ENCODE results near the gene VSTM1.
"Not testable (repeated sequence)": the region's sequence is repeated elsewhere in the genome, so short reads cannot be mapped to it uniquely, and the experiment has no call there.

Gene VSTM1, protein sequence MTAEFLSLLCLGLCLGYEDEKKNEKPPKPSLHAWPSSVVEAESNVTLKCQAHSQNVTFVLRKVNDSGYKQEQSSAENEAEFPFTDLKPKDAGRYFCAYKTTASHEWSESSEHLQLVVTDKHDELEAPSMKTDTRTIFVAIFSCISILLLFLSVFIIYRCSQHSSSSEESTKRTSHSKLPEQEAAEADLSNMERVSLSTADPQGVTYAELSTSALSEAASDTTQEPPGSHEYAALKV

DNA sequence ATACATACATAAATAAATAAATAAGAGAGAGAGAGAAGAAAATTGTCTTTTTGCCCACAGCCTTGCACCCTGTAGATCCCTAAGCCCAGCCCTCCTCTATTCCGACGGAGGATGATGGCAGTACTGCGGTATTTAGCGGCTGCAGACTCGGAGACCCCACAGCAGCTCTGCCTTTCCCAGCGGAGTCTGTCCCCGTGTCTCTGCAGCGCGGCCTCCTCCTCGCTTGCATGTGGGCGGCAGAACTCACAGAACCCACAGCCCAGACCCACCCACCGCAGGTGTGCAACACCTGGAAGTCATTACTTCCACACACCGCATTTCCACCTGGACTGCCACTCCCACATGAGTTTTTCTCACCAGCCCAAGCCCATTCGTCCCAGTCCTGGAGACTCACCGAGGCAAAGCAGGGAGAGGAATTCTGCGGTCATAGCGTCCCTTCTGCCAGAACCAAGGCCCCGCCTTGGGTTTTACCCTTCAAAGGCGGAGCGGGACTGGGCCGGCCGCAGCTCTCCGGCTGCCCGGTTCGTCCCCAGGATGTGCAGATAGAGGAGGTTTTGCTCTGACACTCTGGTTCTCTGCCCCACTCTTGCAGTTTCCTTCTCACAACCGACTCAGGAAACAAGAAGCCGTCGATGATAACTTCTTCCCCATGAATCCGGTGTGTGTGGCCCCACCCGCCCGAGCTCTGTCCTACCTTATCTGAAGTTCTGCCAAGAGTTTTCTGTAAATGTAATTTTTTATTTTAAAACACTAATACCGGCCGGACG lies at the start of gene VSTM1:
TSS of gene VSTM1 (minus strand) at position 548 of the 767 bp plus-strand sequence. CDS start at position 428, 120 bp downstream.
- no peak for DNase-seq

DNA sequence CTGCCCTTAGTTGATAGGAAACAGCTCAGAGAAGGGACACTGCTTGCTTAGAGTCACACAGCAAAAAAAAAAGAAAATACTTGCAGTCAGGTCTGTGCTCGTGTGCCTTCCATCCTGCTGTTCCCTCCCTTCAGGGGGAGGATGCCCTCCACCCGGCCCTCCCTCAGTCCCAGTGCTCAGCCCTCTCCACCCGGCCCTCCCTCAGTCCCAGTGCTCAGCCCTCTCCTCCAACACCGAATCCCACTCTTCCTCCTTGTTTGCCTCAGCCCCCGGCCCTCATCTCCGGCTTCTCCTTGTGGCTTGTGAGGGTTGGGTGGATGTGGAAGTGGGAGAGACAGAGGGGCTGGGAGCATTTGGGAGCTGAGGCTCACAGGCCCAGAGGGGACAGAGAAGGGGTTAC lies 46.0 kb upstream of the VSTM1 start:
- DNase-seq: no peak

DNA sequence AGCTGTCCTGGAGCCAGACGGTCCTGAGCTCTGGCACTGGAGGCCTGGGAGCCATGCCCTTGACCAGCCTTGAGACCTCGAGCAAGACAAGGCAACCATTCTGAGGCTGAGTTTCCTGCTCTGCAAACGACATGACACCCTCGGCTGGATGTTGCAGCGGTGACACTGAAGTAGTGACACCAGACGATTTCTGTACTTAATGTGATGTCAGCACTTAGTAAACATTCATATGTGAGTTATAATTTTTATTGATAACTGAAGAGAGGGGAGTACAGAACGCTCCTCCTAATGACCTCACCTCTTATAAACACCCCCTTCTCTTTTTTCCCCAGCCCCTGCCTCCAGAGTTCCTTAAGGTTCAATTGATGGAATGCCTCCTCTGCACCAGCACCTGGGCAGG lies 44.8 kb upstream of the VSTM1 start:
- DNase-seq: no peak

DNA sequence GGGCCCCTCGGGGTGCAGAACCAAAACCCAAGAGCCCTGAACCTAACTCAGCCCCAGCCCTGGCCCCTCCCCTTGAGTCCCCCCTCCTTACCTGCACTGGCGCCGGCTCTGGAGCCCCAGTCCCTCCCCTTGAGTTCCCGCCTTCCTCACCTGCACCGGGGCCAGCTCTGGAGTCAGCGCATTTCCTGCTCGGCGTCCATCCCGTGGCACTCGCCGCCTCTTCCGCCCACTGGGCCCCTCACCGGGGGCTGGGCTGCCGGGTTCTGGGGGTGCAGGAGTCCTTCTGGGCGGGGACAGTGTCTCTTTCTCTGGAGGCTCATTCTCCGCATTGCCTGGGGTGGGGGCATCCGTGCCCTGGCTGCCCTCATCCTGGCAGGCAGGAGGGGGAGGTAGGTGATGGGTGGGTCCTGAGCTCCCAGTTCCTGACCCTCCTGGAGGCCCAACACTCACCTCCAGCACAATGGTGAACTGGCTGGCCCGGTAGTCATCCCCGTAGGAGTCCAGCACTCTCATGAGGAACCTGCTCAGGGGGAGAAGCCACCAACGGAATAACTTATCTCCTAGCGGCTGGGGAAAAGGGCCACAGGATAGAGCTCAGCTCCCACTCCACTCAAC lies 44.3 kb upstream of the VSTM1 start:
- DNase-seq: no peak

DNA sequence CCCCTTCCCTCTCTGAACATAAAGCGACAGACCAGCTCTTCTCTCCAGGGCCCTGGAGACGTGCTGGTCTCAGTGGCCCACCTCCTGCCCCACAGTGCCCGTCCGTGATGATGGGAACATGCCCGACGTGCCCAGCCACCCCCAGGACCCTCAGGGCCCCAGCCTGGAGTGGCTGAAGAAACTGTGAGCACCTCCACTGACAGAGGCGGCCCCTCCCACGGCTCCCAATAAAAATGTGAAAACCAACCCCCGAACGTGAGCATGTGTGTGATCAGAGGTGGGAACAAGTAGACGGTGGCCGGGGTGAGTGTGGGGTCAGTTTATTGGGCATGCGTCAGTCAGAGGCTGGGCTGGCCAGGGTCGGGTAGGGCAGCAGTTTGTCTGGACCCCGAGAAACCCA lies 43.0 kb upstream of the VSTM1 start:
- no peak for DNase-seq

DNA sequence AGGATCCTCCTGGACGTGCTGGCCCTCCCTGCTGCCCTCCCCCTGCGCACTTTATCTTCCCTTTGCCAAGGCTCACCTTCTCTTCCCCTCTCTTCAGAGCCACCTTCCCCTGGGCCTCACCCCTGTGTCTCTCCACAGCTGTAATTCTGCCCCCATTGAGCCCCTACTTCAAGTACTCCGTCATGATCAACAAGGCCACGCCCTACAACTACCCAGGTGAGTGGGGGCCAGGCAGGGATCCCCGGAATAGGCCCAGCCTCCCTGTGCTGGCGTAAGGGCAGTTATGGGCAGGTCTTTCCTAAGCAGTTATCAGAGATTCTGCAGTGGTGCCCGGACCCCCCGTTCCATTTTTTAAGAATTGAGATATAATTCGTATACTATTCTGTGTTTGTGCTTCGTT lies 42.1 kb upstream of the VSTM1 start:
- DNase-seq: no peak

DNA sequence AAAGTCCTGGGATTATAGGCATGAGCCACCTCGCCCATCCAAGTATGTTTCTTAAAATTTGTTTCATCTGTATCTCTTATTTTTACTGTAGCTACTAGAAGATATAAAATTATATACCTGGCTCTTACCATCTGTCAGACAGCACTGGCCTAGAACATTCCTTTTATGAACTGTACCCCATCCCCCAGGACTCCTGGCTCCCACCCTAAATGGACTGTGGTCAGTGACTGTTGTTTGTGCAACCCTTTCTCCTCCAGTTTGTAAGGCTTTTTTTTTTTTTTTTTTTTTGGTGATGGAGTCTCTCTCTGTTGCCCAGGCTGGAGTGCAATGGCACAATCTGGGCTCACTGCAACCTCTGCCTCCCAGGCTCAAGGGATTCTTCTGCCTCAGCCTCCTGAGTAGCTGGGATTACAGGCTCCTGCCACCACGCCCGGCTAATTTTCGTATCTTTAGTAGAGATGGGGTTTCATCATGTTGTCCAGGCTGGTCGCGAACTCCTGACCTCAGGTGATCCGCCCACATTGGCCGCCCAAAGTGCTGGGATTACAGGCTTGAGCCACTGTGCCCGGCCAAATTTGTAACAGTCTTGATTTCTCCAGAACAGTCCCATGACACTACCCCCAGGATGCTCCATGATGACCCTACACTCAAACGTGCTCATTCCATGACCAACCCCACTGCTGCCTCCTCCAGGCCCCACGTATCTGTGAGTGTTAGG lies 41.5 kb upstream of the VSTM1 start:
- no peak for DNase-seq

DNA sequence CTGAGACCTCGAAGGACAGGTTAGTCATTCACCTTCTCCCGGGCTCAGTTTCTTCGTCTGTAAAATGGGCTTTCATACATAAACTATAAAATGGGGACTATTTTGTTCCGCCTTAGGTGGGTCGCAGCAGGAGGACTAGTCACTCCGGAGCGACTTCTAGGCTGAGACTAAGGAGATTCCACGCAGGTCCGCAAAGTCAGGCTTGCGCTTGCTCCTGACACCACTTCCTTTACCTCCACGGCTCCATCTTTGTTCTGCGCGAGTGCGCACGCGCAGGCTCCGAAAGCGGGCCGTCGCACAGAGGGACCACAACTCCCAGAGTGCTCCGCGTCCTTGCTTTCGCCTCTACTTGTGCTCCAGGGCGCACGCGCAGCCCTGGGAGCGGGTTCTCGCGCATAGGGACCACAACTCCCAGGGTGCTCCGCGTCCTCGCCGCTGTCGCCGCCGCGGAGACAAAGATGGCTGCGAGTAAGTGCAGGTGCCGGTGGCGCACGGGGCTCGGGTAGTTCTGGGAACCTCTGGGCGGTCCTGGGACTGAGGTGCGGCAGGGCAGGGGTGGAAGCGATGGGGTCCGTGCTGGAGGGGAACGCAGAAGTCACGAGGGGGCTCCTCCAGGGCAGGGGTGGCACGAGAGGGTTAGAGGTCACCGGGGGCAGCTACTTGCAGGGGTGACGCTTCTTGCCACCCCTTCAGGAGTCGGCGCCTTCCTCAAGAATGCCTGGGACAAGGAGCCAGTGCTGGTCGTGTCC lies 38.9 kb upstream of the VSTM1 start, which contains the start of gene NDUFA3:
TSS of gene NDUFA3 (plus strand) at position 435 of the 749 bp plus-strand sequence. CDS start at position 459, 24 bp downstream.
- peak; percentile 99 for DNase-seq

DNA sequence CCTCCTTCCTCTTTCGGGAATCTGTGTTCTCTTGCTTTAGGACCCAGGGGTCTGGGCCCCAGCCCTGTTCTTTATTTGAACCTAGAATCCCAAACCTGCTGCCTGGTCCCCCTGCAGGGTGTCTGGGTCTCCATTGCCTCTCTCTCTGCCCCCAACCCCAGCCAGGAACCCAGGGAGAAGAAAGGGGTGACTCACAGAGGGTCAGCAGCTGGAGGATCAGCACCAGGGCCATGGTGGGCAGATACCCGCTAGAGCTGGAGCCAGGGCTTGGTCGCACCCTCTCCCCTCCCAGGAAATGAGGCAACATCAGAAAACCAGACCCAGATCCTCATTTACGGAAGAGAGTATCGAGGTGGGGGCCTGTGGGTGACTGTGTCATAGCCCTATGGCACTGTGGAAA lies 36.9 kb upstream of the VSTM1 start, which contains the start of gene OSCAR:
TSS of gene OSCAR (minus strand) at position 243 of the 400 bp plus-strand sequence. CDS start at position 232, 11 bp downstream.
- DNase-seq: no peak

DNA sequence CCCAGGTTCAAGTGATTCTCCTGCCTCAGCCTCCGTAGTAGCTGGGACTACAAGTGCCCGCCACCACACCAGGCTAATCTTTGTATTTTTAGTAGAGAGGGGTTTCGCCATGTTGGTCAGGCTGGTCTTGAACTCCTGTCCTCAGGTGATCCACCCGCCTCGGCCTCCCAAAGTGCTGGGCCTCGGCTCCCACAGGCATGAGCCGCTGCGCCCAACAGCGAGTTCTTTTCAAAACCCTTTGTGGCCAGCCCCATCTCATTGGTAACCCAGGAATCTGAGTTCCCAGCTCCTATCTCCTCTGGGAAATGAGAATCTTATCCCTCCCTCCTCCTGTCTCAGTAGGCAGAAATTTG lies 36.2 kb upstream of the VSTM1 start:
- not testable (repeated sequence) for DNase-seq

DNA sequence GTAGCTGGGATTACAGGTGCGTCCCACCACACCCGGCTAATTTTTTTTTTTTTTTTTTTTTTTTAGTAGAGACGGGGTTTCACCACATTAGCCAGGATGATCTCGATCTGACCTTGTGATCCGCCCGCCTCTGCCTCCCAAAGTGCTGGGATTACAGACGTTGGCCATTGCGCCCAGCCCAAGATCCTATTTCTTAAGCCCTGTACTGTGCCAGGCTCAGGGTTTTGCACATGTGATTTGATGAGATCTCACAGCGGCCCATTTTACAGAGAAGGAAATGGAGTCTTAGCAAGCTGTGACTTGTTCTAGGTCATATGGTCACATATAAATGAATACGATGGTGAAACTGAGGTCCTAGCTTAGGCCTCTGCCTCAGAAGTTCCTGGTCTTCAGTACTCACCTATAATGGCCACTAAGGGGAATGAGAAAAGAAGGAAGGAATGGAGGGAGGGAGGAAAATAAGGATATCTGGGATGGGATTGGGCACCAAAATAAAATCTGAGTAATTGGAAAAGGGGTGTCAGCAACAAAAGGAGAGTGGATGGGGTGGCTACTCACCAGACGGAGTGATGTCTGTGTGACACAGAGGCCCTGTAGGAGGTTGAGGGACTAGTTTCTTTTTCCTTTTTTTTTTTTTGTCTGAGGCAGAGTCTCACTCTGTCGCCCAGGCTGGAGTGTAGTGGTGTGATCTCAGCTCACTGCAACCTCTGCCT lies 35.6 kb upstream of the VSTM1 start:
- DNase-seq: no peak

DNA sequence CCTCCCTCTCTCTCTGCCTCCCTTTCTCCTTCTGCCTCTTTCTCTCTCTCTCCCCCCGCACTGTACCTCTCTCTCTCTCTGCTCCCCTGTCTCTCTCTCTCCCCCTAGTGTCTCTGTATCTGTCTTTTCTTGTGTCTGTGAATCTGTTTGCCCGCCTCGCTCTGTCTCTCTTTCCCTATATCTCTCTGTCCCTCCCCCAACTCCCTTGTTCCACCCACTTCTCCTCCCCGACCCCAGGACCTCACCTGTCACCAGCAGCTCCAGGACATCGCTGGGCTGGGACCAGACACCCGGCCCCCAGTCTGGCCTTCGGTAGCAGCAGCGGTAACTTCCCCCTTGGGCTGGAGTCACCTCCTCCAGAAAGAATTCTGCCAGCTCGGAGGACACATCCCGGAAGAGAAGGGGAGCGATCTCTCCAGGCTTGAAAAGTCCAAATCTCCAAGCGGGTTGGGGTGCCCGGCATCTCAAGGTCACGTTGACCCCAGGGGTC lies 33.0 kb upstream of the VSTM1 start:
- peak; percentile 27 for DNase-seq

DNA sequence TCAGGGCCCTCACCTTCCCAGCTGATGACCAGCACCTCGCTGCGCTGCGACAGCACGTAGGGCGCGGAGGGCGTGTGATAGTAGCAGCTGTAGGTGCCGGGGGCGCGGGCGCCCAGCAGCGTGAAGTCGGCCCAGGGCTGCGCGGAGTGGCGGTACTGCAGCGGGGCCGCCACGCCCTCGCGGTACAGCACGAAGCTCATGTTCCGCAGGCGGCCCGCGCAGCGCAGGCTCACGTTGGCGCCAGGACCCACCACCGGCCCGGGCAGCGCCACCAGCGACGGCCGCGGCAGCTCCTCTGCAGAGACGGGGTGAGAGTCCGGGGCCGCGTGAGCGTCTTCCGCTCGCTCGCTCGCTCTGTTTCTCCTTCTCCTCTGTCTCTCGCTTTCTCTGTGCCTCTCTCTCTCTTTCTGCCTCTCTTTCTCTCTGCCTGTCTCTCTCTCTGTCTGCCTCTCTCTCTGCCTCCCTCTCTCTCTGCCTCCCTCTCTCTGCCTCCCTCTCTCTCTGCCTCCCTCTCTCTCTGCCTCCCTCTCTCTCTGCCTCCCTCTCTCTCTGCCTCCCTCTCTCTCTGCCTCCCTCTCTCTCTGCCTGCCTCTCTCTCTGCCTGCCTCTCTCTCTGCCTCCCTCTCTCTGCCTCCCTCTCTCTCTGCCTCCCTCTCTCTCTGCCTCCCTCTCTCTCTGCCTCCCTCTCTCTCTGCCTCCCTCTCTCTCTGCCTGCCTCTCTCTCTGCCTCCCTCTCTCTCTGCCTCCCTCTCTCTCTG lies 32.3 kb upstream of the VSTM1 start:
- DNase-seq: peak; percentile 35

DNA sequence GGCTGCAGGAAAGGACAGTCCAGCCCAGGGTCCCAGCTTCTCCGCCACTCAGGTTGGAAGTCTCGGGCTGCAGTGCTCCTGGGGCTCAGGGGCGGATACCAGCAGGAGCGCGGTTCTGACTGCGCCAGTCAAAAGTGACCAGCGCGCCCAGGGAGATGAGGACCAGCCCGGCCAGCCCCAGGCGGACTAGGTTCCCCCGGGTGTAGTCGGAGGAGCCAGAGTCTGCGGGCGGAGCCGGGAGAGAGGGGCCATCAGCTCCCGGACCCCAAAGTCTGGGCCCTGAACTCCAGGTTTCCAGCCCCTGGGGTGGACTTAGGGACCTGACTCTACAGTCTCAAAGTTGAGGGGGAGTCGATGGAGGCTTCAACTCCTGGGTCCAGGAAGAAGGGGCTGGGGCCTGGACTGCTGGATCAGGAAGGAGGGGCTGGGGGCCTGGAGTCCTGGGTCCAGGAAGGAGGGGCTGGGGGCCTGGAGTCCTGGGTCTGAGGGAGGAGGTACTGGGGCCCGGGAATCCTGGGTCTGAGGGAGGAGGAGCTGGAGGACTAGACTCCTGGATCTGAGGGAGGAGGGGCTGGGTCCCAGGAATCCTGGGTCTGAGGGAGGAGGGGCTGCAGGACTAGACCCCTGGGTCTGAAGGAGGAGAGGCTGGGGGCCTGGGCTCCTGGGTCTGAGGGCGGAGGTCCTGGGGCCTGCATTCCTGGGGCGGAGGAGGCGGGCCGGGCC lies 31.6 kb upstream of the VSTM1 start:
- DNase-seq: no peak

DNA sequence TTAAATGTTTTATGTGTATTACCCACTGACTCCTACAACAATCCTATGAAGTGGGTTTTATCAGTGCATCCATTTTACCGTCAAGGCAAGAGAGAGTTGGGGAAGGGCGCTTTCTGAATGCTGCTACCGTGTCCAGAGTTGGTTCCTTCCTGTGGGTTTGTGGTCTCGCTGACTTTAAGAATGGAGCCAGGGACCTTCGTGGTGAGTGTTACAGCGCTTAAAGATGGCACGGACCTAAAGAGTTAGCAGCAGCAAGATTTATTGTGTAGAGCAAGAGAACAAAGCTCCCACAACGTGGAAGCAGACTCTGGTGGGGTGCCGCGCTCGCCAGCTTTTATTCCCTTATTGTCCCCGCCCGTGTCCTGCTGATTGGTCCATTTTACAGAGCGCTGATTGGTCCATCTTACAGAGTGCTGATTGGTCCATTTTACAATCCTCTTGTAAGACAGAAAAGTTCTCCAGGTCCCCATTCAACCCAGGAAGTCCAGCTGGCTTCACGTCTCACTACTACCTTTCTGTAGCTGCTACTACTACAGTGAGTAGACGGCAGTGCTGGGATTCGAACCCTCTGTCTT lies 30.8 kb upstream of the VSTM1 start:
- DNase-seq: no peak

DNA sequence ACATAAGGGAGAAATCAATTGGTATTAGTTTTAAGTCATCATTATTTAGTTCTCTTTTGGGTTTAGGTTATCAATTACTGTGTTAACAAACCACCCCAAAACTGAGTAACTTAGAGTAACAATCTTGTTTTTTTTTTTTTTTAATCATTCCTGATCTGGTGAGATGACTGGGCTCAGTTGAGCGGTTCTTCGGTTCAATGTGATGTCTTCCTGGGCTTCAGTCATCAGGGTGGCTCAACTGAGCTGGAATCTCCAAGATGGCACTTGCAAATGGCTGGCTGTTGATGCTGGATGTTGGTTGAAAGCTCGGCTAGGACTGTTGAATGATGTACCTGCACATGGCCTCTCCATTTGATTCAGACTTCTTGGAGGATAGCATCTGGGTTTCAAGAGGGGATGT lies 20.7 kb upstream of the VSTM1 start:
- DNase-seq: no peak

DNA sequence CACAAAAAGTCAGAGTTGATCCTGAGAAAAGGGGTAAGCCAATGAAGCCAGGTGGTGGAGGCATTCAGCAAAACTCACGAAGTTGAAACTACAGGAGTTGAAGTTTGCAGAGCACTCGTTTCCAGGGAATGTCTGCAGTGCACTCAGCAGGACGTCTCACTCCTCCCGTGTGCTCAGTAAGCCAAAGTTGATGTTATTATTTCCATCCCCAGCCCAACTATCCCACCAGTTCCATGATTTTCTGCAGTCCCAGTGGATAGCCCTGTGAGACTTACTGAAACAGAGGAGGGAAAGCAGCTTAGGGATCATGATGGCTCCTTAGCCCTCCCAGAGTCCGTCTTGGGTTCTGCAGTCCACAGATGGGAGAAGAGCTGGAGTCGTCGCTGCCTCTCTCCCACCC lies 17.3 kb upstream of the VSTM1 start, which contains the start of gene TARM1:
TSS of gene TARM1 (minus strand) at position 334 of the 400 bp plus-strand sequence. CDS start at position 309, 25 bp downstream.
- DNase-seq: no peak

DNA sequence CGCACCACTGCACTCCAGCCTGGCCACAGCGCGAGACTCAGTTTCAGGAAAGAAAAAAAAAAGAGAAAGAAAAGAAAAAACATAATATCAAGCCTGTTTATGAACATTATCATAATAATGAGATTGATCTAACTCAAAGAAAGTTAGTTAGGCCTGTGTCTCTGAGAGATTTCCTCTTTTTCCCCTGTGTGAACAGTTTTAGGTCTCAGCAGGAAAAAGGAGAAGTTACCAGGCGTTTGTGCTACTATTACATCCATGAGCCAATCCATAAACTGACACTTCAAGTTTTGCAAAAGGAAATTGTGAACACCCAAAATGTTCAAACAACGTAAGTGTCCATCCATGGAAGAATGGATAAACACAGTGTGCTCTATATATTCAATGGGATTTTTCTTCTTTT lies 13.6 kb upstream of the VSTM1 start:
- no peak for DNase-seq

DNA sequence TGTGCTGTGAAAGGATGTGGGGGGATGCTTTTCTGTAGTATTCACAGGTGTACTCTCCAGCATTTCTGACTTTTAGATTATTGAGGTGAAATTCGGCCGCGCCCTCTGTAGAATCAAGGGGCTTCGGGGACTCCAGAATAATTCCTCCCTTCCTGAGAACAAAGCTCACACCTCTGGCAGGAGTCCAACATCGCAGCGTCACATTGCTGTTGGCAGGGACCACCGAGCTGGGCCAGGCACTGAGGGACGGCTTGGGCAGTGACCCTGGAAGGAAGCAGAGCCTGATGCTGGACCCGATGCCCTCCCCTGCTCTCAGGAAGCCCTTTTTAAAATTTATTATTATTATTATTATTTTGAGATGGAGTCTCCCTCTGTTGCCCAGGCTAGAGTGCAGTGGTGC lies 11.2 kb upstream of the VSTM1 start:
- DNase-seq: no peak

DNA sequence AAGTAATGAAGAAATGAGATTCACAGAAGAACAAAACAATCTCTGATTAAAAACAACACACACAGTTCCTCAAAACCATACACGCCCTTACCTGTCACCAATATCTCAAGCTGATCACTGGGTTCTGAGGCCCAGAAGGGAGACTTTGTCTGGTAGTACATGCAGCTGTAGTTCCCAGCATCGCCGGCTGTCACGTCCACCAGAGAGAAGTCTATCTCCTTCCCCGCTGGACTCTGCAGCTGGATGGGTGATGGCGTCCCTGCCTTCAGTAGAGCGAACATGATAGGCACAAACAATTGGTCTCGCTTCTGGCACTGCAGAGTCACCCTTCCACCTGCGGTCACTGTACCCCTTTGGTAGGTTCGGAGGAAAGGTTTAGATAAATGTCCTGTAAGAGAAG lies 10.1 kb upstream of the VSTM1 start:
- no peak for DNase-seq

Data from activated CD4-positive, alpha-beta T cell treated with anti-CD3 and anti-CD28 coated beads, Interleukin-2, amount 50 U/mL, for 16 hours (primary cell).